HG03045 (cell line): ENCODE measurements around the gene ENDOV.

Experiments used
- ATAC-seq: cut with Tn5 transposase; IDR thresholded peaks from one replicate; pipeline ENCODE4 v1.9.1; 2021; ENCODE audit warnings: mild to moderate bottlenecking, moderate library complexity; ENCODE audit not compliant: unreplicated experiment

Gene ENDOV

DNA sequence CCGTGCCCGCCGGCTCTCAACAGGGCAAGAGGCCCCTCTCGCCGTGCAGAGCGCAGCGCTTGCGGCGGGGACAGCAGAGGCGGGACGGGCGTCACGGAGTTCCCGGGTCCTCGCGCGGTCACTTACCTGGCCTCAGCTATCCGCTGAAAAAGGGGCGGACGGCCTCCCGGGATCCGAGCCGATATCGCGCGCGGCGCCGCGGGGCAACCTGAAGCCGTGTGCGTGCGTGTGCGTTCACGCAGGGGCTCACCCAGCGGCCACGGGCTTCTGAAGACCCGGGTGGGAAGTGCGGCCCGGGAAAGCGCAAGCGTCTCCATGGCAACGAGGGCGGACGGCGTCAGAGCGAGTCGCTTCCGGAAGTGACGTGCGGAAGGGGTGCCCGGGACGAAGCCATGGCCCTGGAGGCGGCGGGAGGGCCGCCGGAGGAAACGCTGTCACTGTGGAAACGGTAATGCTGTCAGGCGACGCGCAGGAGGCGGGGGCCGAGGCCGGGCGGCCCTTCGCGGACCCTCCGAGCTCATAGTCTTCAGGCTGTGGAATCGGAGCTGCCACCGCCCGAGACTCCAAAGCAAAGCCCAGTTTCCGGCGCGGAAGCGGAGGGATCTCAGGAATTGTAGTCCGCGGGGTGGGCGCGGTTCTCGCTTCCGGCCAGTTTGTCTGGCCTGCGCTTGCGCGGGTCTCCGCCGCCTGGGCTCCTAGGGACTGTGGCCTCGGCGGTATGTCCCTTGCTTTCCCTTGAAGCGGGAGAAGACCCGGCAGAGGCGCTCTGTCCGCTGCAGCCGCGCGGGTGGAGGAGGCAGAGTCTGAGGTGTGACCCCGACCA lies at the start of gene ENDOV:
Gene ENDOV (plus strand): TSS at position 365 of the 823 bp plus-strand sequence. CDS start 28 bp downstream, at position 393.
- ATAC-seq = peak; percentile 95

GRCh38 chr17:80365983-80366382 lies 49.0 kb upstream of the ENDOV start:
- ATAC-seq = no peak

GRCh38 chr17:80367503-80367902 lies 47.5 kb upstream of the ENDOV start:
- no peak for ATAC-seq

DNA sequence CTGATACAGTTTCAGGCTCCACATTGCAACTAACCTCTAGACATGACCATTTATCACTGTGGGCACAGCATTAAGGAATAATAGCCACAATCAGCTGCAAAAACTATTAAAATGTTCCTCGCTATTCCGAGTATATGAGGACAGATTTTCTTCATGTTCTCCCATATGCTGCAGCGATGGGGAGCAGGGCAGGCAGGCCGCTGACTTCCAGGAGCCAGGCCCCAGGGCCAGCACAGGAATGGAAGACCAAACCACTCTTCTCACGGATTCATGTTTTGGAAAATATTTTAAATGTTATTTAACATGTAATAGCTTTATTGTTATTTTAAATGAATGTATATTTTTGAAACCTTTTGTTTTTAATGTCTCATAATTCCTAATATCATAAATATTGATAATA lies 43.8 kb upstream of the ENDOV start:
- ATAC-seq = no peak

GRCh38 chr17:80372456-80372855 lies 42.5 kb upstream of the ENDOV start:
- no peak for ATAC-seq

- ATAC-seq = no peak
Measured at GRCh38 chr17:80372922-80373570, 41.9 kb upstream of the ENDOV start.

GRCh38 chr17:80374039-80374731 lies 40.8 kb upstream of the ENDOV start:
- no peak for ATAC-seq

- no peak for ATAC-seq
Measured at GRCh38 chr17:80374732-80375585, 40.0 kb upstream of the ENDOV start.

DNA sequence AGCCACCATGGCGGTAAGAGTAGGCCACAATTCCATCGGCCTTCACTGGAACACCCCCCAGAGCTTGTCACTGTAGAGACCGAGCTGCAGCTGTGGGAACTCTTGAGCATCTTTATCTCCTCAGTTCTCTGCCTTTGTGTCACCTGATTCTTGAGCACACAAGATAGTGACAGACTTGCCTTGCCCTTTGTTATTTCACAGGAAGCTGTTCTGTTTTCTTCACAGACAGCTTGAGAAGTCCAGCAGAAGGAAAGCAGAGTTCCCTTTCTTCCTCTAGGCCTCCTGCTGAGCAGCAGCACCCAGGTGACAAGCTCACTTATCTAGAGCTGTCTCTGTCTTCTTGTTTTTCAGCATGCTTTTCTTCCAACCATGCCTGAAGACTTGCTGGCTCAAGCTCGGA lies 38.4 kb upstream of the ENDOV start:
- no peak for ATAC-seq

DNA sequence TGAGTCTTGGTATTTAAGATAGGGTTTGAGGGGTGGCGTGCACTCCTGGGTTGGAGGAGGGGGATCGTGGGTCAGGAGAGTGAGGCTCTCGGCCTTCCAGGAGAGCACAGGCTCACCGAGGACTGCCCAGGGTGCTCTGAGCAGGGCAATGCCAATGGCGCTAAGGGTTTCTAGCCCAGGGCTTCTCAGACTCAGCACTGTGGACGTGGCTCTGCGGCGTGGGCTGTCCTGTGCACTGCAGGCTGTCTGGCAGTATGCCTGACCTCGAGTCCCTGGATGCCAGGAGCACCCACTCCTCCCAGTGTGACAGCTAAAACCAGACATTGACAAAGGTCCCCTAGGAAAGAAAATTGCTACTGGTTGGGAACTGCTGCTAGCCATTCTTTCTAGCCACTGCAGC lies 37.2 kb upstream of the ENDOV start:
- no peak for ATAC-seq

DNA sequence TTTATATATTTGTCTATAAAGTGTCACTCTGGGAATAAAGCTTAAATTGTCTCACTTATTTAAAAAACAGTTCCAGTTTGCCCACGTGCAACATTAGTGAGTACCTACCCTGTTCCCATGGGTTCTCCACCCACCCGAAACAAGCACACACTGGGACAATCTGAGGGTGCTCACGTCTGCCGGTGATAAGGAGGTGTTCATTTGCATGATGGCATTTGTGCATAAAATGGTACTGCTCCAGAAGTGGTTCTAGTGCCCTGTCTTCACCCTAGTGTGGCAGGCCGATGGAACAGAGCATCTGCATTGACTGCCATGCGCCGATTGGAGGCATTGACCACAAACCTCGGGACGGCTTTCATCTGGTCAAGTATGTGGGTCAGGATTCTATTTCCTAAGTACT lies 35.6 kb upstream of the ENDOV start:
- no peak for ATAC-seq

DNA sequence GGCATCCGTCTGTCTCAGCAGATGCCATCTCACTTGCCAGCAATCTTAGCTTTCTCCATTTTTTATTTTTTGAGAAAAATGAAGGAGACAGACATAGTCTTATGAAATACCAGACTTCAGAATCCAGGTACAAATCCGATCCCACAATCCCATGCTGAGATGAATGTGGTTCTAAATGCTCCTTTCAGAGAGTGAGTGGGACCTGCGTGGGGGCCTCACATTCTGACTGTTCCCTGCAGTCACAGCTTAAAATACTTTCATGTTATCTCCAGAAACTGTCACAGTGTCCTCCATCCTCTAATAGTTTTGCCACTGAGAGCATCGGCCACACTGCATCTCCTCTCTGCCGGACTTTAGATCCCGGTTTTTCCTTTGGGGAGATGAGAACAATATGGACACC lies 34.9 kb upstream of the ENDOV start:
- ATAC-seq = no peak

- ATAC-seq = no peak
Measured at GRCh38 chr17:80380555-80381002, 34.4 kb upstream of the ENDOV start.

DNA sequence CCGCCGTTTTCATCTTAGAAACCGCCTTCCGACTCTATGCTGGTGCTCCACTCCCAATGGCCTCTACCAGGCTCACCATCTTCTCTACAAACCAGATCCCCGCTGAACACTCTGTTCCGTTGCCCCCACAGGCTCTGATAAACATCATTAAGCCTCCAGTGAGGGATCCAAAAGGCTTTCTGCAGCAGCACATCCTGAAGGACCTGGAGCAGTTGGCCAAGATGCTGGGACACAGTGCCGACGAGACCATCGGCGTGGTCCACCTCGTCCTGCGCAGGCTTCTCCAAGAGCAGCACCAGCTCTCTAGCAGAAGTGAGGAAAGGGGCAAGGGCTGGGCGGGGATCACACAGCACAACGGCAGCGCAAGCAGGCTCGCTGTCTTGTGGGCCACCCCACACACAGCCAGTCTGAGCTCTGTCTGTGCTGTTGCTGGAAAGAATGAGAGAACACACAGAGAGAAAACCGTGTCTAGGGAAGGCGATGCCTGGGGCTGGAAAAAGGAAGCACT lies 33.5 kb upstream of the ENDOV start:
- no peak for ATAC-seq

GRCh38 chr17:80382446-80382845 lies 32.5 kb upstream of the ENDOV start:
- no peak for ATAC-seq

- ATAC-seq = no peak
Measured at GRCh38 chr17:80382956-80383355, 32.0 kb upstream of the ENDOV start.

DNA sequence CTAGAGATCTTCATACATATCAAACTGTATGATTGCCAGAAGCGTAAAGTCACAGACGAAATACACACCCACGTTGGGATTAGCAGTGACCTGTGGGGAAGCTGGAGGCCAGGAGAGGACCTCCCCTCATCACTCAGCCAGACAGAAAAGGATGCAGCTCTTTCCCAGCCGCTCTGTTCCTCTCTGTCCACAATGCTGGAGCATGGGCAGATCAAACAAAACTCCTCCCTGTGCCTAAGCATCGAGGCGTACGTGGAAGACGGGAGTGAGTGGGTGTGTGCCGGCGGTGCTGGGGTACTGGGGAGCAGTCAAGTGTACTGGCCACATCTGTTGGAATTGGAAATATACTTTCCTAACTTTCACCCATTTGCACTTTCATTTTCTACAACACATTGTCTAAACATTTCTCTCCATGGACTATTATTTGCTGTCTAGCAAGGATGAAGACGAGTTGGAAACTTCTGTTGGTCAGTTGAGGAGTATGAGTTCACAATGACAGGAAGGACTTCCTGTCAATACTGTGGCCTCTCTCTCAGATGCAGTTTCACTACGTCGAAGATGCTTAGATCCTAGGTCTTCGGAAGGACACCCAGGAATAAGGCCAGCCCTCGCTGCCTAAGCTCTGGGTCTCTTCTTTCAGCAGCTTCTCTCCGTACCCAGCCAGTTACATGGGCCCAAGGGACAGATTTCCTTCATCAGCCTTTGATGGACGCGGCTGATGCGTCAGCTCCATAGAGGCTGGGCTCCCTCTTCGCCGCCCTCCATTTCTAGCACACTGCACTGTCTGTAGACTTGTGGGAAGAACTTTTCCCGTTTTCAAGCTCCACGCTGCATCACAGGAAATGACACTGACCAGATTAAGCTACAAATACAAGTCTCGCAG lies 30.6 kb upstream of the ENDOV start:
- no peak for ATAC-seq

GRCh38 chr17:80385046-80385445 lies 29.9 kb upstream of the ENDOV start:
- ATAC-seq = no peak

DNA sequence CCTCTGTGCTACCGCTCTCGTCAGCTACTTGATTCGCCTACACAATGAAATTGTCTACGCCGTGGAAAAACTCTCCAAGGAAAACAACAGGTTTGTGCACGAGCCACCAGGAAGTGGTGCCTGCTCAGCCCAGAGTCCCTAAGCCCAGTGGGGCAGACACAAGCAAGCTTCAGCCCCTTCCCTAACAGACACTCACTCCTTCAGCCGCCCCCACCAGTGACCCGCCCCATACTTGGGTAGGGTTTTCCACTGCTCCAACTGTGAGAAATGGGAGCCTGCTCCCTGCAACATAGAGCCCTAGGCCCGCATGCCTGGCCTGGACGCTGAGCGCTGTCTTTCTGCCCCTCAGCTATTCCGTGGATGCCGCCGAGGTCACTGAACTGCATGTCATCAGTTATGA lies 28.6 kb upstream of the ENDOV start:
- ATAC-seq = no peak

DNA sequence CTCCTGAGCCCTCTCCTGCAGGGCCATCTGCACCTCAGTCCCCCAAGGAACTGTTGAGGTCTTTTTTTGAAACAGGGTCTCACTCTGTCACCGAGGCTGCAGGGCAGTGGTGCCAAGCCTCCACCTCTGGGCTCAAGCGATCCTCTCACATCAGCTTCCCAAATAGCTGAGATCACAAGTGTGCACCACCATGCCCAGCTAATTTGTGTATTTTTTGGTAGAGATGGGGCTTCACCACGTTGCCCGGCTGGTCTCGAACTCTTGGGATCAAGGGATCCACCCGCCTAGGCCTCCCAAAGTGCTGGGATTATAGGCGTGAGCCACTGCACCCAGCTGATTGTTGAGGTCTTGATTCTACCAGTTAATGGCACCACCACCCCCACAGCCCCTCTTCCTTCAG lies 27.9 kb upstream of the ENDOV start:
- no peak for ATAC-seq
